22Rv1 (cell line): ENCODE results near the gene LINC00237.

Experiments used
- ZFX ChIP-seq: fragments of 450-650 bp; IDR thresholded peaks from 2 replicates; pipeline ENCODE4 v1.6.1; 2017; ENCODE audit warnings: antibody characterized with exemption, borderline replicate concordance
- TF ChIP-seq, protein P1 (sequence below): fragments of 450-650 bp; IDR thresholded peaks from 2 replicates; pipeline ENCODE4 v1.5.1; 2017; ENCODE audit warnings: mild to moderate bottlenecking

DNA sequence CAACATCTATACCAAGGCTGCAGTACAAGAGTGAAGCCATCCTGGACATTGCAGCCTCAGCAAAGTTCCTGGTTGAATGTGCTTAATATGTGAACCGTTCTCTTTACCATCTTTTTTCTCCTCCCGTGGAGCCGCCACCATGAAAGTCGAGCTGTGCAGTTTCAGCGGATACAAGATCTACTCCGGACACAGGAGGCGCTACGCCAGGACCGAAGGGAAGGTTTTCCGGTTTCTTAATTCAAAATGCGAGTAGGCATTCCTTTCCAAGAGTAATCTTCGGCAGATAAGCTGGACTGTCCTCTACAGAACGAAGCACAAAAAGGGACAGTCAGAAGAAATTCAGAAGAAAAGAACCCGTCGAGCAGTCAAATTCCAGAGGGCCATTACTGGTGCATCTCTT is 8.4 kb upstream of the LINC00237 start:
- TF ChIP-seq, protein P1, sequence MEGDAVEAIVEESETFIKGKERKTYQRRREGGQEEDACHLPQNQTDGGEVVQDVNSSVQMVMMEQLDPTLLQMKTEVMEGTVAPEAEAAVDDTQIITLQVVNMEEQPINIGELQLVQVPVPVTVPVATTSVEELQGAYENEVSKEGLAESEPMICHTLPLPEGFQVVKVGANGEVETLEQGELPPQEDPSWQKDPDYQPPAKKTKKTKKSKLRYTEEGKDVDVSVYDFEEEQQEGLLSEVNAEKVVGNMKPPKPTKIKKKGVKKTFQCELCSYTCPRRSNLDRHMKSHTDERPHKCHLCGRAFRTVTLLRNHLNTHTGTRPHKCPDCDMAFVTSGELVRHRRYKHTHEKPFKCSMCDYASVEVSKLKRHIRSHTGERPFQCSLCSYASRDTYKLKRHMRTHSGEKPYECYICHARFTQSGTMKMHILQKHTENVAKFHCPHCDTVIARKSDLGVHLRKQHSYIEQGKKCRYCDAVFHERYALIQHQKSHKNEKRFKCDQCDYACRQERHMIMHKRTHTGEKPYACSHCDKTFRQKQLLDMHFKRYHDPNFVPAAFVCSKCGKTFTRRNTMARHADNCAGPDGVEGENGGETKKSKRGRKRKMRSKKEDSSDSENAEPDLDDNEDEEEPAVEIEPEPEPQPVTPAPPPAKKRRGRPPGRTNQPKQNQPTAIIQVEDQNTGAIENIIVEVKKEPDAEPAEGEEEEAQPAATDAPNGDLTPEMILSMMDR, result no peak
- TF ChIP-seq ZFX, result no peak
